PC-9 (cell line): ENCODE data around the gene RNU1-4. TPM values are rescaled to one million over a fixed set of nuclear protein-coding genes. Genes with fewer than 3 reads are reported as not detected.

Source experiments
- BruUV-seq: library from RNA; stranded (reverse); fragments of 400-500 nt; replicated peaks from 2 replicates; lab custom pipeline; 2021; lab: Mats Ljungman, UMichigan
- CTCF ChIA-PET: fragments of 300-600 bp; sonication (Branson Sonifier 250); formaldehyde crosslinking; loops from one replicate; lab custom pipeline; 2022; ENCODE audit warnings: antibody characterized with exemption; lab: Charles Lee
- POLR2A ChIA-PET: fragments of 300-600 bp; sonication (Branson Sonifier 250); formaldehyde crosslinking; loops from one replicate; lab custom pipeline; 2022; ENCODE audit warnings: antibody characterized with exemption; ENCODE audit not compliant: unreplicated experiment; lab: Charles Lee
- DNase-seq, 2 experiments: peaks; one replicate each; pipeline versions ENCODE4 v3.0.0 to v3.0.0-alpha.2; 2015 to 2022; ENCODE audit warnings: mixed read lengths in 1 of 2
- H2AFZ ChIP-seq: fragments of 200-600 bp; sonication (generic); 2 replicates; pipeline ENCODE4 v1.8.1; 2017; ENCODE audit warnings: antibody characterized with exemption
- H3F3A ChIP-seq: fragments of 200-600 bp; sonication (generic); 2 replicates; pipeline ENCODE4 v1.8.1; 2017; ENCODE audit warnings: antibody characterized with exemption, mild to moderate bottlenecking, low read depth; ENCODE audit not compliant: insufficient read depth
- H3K27ac ChIP-seq: fragments of 200-600 bp; sonication (generic); 2 replicates; pipeline ENCODE4 v1.6.1; 2016; ENCODE audit warnings: mixed run types
- H3K27me3 ChIP-seq: fragments of 200-600 bp; sonication (generic); 2 replicates; pipeline ENCODE4 v1.6.1; 2016; ENCODE audit warnings: low read depth, mixed run types; ENCODE audit not compliant: insufficient read depth
- H3K36me3 ChIP-seq: fragments of 200-600 bp; sonication (generic); 2 replicates; pipeline ENCODE4 v1.6.1; 2016; ENCODE audit warnings: low read depth, mixed run types
- H3K4me1 ChIP-seq: fragments of 200-600 bp; sonication (generic); replicated peaks from 2 replicates; pipeline ENCODE4 v1.6.1; 2016; ENCODE audit warnings: mixed run types; ENCODE audit not compliant: insufficient read depth
- H3K4me2 ChIP-seq: fragments of 200-600 bp; sonication (generic); 2 replicates; pipeline ENCODE4 v1.6.1; 2017; ENCODE audit warnings: mixed run types
- H3K4me3 ChIP-seq: fragments of 200-600 bp; sonication (generic); 2 replicates; pipeline ENCODE4 v1.6.1; 2016; ENCODE audit warnings: mixed run types
- H3K79me2 ChIP-seq: fragments of 200-600 bp; sonication (generic); 2 replicates; pipeline ENCODE4 v1.6.1; 2017; ENCODE audit warnings: low read depth, mixed run types
- H3K9me2 ChIP-seq: fragments of 200-600 bp; sonication (generic); 2 replicates; pipeline ENCODE4 v1.8.1; 2017; ENCODE audit warnings: mild to moderate bottlenecking; ENCODE audit not compliant: insufficient read depth
- H3K9me3 ChIP-seq: fragments of 200-600 bp; sonication (generic); 2 replicates; pipeline ENCODE4 v1.8.1; 2016; ENCODE audit warnings: low read depth; ENCODE audit not compliant: insufficient read depth
- H4K20me1 ChIP-seq: fragments of 200-600 bp; sonication (generic); 2 replicates; pipeline ENCODE4 v1.8.1; 2017; ENCODE audit not compliant: insufficient read depth
- CTCF ChIP-seq: fragments of 200-600 bp; sonication (generic); conservative IDR thresholded peaks from 2 replicates; pipeline ENCODE4 v1.6.1; 2017; ENCODE audit warnings: mixed run types, antibody characterized with exemption, mild to moderate bottlenecking, moderate library complexity
- EZH2 ChIP-seq: fragments of 200-600 bp; sonication (generic); IDR thresholded peaks from 2 replicates; pipeline ENCODE4 v1.8.0; 2017; ENCODE audit warnings: antibody characterized with exemption, low read depth
- intact Hi-C: fragments of 100-400 bp; cut with micrococcal nuclease; formaldehyde crosslinking; loops from one replicate; pipeline ENCODE4 v1.10.0; 2022; ENCODE audit not compliant: unreplicated experiment
- total RNA-seq: library from RNA; stranded (reverse); gene quantifications from 2 replicates; pipeline ENCODE4 v1.2.3, GENCODE V29; 2021

Gene RNU1-4
- total RNA-seq, 1 experiment from 2014 or later: 1,333 TPM

- ChIA-PET POLR2A (no interaction called here), CTCF (no interaction called here)
- H3K36me3 ChIP-seq: no peaks in the 10 kb centered on the region
- no peaks in the 10 kb centered on the region for H3K79me2 ChIP-seq
- intact Hi-C loops: no loop called here
- no peaks in the 10 kb centered on the region for H4K20me1 ChIP-seq
- peaks cover 4% of the 10 kb centered on the region; the same call in 1 of the 2 replicates for H3K4me1 ChIP-seq
- H3K9me2 ChIP-seq: no peaks in the 10 kb centered on the region
- H2AFZ ChIP-seq: no peak overlapping the region
- H3K27me3 ChIP-seq: no peaks in the 10 kb centered on the region
- no peak overlapping the region for H3K4me3 ChIP-seq
- no peaks in the 10 kb centered on the region for H3K9me3 ChIP-seq
- no peak for DNase-seq
- H3K4me2 ChIP-seq: no peak overlapping the region
- TF ChIP-seq EZH2 (no peak), CTCF (no peak)
- no peaks in the 10 kb centered on the region for H3F3A ChIP-seq
- H3K27ac ChIP-seq: no peak overlapping the region
- BruUV-seq: no TSS peak
Observed at GRCh38 chr1:16718908-16719533, 21.3 kb upstream of the RNU1-4 start.

- no peak overlapping the region for H3K4me2 ChIP-seq
- H2AFZ ChIP-seq: no peak overlapping the region
- H3F3A ChIP-seq: no peaks in the 10 kb centered on the region
- no peaks in the 10 kb centered on the region for H3K9me2 ChIP-seq
- no peak for DNase-seq
- no peaks in the 10 kb centered on the region for H3K9me3 ChIP-seq
- intact Hi-C loops: no loop called here
- POLR2A ChIA-PET: no interaction called here
- no TSS peak for BruUV-seq
- H3K79me2 ChIP-seq: no peaks in the 10 kb centered on the region
- H4K20me1 ChIP-seq: no peaks in the 10 kb centered on the region
- H3K4me3 ChIP-seq: no peak overlapping the region
- H3K36me3 ChIP-seq: no peaks in the 10 kb centered on the region
- CTCF ChIA-PET: no interaction called here
- H3K4me1 ChIP-seq: peaks cover 4% of the 10 kb centered on the region; the same call in 1 of the 2 replicates
- no peak overlapping the region for H3K27ac ChIP-seq
- no peaks in the 10 kb centered on the region for H3K27me3 ChIP-seq
- no peak for TF ChIP-seq EZH2
- TF ChIP-seq CTCF: no peak
Observed at GRCh38 chr1:16719571-16720350, 20.6 kb upstream of the RNU1-4 start.

GRCh38 chr1:16720351-16721223 is 19.7 kb upstream of the RNU1-4 start:
- CTCF ChIA-PET: no interaction called here
- no peak for DNase-seq

More at GRCh38 chr1:16720351-16721223, 19.7 kb upstream of the RNU1-4 start:
- H3K4me3 ChIP-seq: no peak overlapping the region
- POLR2A ChIA-PET: no interaction called here
- no peaks in the 10 kb centered on the region for H4K20me1 ChIP-seq
- no peaks in the 10 kb centered on the region for H3K9me3 ChIP-seq
- no peaks in the 10 kb centered on the region for H3K36me3 ChIP-seq
- no peaks in the 10 kb centered on the region for H3F3A ChIP-seq
- peaks cover 4% of the 10 kb centered on the region; the same call in 1 of the 2 replicates for H3K4me1 ChIP-seq
- no peak overlapping the region for H3K4me2 ChIP-seq
- no peaks in the 10 kb centered on the region for H3K79me2 ChIP-seq
- H3K27me3 ChIP-seq: no peaks in the 10 kb centered on the region
- TF ChIP-seq CTCF (no peak), EZH2 (no peak)
- H3K27ac ChIP-seq: no peak overlapping the region
- H3K9me2 ChIP-seq: no peaks in the 10 kb centered on the region
- no TSS peak for BruUV-seq
- intact Hi-C loops: no loop called here
- H2AFZ ChIP-seq: no peak overlapping the region
